Measurements from ENCODE around the gene PIK3R3.

The PIK3R3 gene

GRCh38 chr1:46005594-46005993 is 126.8 kb downstream of the PIK3R3 start:
- TF ChIP-seq, protein P1, sequence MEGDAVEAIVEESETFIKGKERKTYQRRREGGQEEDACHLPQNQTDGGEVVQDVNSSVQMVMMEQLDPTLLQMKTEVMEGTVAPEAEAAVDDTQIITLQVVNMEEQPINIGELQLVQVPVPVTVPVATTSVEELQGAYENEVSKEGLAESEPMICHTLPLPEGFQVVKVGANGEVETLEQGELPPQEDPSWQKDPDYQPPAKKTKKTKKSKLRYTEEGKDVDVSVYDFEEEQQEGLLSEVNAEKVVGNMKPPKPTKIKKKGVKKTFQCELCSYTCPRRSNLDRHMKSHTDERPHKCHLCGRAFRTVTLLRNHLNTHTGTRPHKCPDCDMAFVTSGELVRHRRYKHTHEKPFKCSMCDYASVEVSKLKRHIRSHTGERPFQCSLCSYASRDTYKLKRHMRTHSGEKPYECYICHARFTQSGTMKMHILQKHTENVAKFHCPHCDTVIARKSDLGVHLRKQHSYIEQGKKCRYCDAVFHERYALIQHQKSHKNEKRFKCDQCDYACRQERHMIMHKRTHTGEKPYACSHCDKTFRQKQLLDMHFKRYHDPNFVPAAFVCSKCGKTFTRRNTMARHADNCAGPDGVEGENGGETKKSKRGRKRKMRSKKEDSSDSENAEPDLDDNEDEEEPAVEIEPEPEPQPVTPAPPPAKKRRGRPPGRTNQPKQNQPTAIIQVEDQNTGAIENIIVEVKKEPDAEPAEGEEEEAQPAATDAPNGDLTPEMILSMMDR (IDR thresholded peaks at IDR 0.05; ENCODE audit: insufficient read depth, low read depth, low read length, missing control alignments) = no peak
- no peak overlapping the region for H3K4me3 ChIP-seq (ENCODE audit: low read depth, low read length)
- no peak for DNase-seq (ENCODE audit: low read depth)

DNA sequence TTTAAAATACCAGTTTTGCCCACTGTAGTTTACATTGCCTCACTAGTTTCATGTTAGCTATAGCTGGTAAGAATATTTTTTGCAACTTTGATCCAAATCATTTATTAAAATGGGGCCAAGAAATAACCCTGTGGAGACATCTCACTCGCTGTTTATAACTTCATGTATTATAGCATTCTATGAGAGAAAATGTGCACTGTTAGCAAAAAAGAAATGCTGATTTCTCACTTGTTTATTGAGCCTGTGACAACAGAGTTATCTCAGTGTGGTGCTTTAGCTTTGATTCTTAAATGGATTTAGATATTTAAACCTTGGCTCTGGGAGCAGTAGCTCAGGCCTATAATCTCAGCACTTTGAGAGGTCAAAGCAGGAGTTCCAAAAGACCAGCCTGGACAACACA is 127.9 kb downstream of the PIK3R3 start:
- TF ChIP-seq, protein P1 (IDR thresholded peaks at IDR 0.05; ENCODE audit: insufficient read depth, low read depth, low read length, missing control alignments) = no peak
- H3K4me3 ChIP-seq (ENCODE audit: low read depth, low read length) = no peak overlapping the region
- DNase-seq (ENCODE audit: low read depth) = no peak

DNA sequence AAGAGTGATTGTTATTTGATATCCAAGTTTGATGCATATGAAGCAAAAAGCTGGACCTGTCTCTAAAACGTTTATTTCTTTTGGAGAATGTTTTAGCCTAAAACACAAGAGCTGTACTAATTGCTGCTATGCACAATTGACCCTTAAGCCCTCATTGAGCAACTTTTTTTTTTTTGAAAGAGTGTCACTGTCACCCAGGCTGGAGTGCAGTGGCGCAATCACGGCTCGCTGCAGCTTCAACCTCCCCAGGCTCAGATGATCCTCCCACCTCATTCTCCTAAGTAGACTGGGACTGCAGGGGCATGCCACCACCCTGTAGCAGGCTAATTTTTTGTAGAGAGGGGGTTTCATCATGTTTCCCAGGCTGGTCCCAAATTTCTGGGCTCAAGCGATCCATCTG is 129.1 kb downstream of the PIK3R3 start:
- no peak overlapping the region for H3K4me3 ChIP-seq (ENCODE audit: low read depth, low read length)
- DNase-seq (ENCODE audit: low read depth) = no peak
- TF ChIP-seq, protein P1 (IDR thresholded peaks at IDR 0.05; ENCODE audit: insufficient read depth, low read depth, low read length, missing control alignments) = no peak

DNA sequence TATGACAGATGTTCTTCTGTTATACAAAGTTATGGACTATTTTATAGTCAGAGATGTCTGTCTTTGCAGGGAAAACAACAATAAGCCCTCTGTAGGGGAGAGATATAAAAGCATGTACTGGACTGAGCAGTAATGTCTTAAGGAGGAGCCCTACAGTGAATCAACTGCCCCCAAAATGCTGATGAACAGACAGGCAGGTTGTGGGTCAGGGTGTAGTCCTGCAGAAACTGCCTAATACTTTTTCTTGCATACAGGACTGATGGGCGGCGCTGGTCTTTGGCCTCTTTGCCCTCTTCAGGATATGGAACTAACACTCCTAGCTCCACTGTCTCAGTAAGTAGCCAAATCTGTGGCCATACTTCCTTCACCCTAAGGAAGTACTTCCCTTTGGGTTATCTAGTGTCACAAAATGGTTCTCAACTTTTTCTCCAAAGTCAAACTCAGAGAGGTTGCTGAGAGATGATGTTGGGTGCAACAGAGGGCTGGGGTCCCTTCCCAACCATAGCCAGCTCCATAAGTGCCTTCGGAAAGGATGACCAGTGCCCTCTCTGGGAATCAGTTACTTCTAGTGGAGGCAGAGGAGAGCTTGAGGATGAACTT is 129.8 kb downstream of the PIK3R3 start:
- TF ChIP-seq, protein P1 (IDR thresholded peaks at IDR 0.05; ENCODE audit: insufficient read depth, low read depth, low read length, missing control alignments) = no peak
- DNase-seq (ENCODE audit: low read depth) = no peak
- no peak overlapping the region for H3K4me3 ChIP-seq (ENCODE audit: low read depth, low read length)

DNA sequence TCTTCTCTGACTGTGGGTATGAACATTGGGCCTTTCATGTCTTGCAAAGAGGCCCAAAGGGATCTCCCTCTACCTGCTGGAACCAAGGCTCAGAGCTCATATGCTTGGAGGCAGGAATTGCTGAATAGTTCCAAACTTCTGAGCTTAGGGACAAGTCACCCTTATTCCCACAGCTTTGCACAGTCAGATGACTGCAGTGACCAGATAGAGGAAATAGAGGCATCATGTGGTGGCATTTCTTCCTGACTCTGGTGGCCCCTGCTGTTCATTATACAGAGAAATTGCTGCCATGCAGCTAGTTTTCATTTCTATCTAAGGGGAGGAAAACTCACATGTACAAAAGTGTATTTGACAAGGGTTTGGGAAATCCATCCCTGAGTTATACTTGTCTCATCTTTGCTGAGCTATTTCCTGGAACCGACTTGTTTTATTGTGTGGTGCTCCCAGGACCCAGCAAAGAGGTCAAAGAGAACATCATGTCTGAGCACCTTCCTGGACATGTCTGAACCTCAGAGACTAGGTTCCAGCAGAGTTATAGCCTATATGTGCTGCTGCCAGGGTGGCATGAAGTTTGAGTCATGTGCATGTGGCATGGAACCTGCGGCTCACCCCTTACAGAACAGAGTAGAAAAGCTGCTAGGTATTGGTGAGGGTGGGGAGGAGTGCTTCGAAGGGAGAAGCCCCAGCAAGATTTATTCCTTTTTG is 131.2 kb downstream of the PIK3R3 start:
- TF ChIP-seq, protein P1 (IDR thresholded peaks at IDR 0.05; ENCODE audit: insufficient read depth, low read depth, low read length, missing control alignments) = no peak
- no peak overlapping the region for H3K4me3 ChIP-seq (ENCODE audit: low read depth, low read length)
- DNase-seq (ENCODE audit: low read depth) = no peak

GRCh38 chr1:45999507-45999906 is 132.9 kb downstream of the PIK3R3 start:
- TF ChIP-seq, protein P1 (IDR thresholded peaks at IDR 0.05; ENCODE audit: insufficient read depth, low read depth, low read length, missing control alignments) = no peak
- no peak overlapping the region for H3K4me3 ChIP-seq (ENCODE audit: low read depth, low read length)
- no peak for DNase-seq (ENCODE audit: low read depth)
